K562 (cell line): ENCODE results near the gene PCDHB7. TPM values are rescaled to one million over a fixed set of nuclear protein-coding genes. Genes with fewer than 3 reads are reported as not detected.
"Not testable (repeated sequence)": the region's sequence is repeated elsewhere in the genome, so short reads cannot be mapped to it uniquely, and the experiment has no call there.

ENCODE experiments used
- ATAC-seq: fragments of 200-7000 bp; cut with Tn5 transposase; 3 replicates; pipeline ENCODE4 v1.9.1; 2020; ENCODE audit warnings: moderate library complexity
- BruUV-seq: library from RNA; stranded (reverse); fragments of 400-500 nt; replicated peaks from 2 replicates; lab custom pipeline; 2021; lab: Mats Ljungman, UMichigan
- CTCF ChIA-PET: fragments of 300-600 bp; formaldehyde crosslinking; extraction: SDS; loops from one replicate; lab custom pipeline; 2021; ENCODE audit warnings: low intra/inter-chr PET ratio; lab: Yijun Ruan, JAX
- POLR2A ChIA-PET: fragments of 300-600, 350-650 bp; sonication (Branson Sonifier 250); formaldehyde crosslinking; extraction: SDS; loops from one replicate; lab custom pipeline; 2021; ENCODE audit warnings: antibody characterized with exemption, inconsistent platforms; lab: Yijun Ruan, JAX
- DNase-seq, 4 experiments: peaks; one replicate each; pipeline versions ENCODE4 v3.0.0 to v3.0.0-alpha.2; 2011 to 2018; ENCODE audit warnings: low spot score in 3 of 4, mixed read lengths in 3 of 4; ENCODE audit errors: extremely low read depth in 1 of 4
- FAIRE-seq: peaks from 2 replicates; lab custom pipeline; 2011; peaks lifted over from hg19 to GRCh38; lab: Jason Lieb, UNC
- H2AFZ ChIP-seq: 2 replicates; pipeline ENCODE4 v1.6.0; 2011; ENCODE audit warnings: low read depth, low read length, control low read depth, inconsistent platforms
- H3K27ac ChIP-seq: fragments of 200-600 bp; 3 replicates; pipeline ENCODE4 v1.8.0; 2011; ENCODE audit warnings: low read depth, mild to moderate bottlenecking, control low read depth, inconsistent platforms, low read length, moderate library complexity, mixed read lengths; ENCODE audit errors: extremely low read depth
- H3K27me3 ChIP-seq, 2 experiments: fragments of 300-600 bp in 1 of 2; 2 replicates in 1 of 2; 3 replicates in 1 of 2; pipeline versions ENCODE4 v1.6.0 to v1.8.0; 2011; ENCODE audit warnings: inconsistent platforms in 2 of 2, low read length in 2 of 2, mild to moderate bottlenecking in 1 of 2, mixed read lengths in 1 of 2, moderate library complexity in 1 of 2; ENCODE audit not compliant: control insufficient read depth in 2 of 2, insufficient read depth in 2 of 2
- H3K36me3 ChIP-seq: fragments of 300-600 bp; 3 replicates; pipeline ENCODE4 v1.8.0; 2011; ENCODE audit warnings: mild to moderate bottlenecking, low read length, inconsistent platforms; ENCODE audit not compliant: control insufficient read depth, insufficient read depth
- H3K4me1 ChIP-seq, 2 experiments: fragments of 200-600 bp in 1 of 2; replicated peaks in 1 of 2; 2 replicates in 1 of 2; 3 replicates in 1 of 2; pipeline versions ENCODE4 v1.5.1 to v1.8.0; 2011; ENCODE audit warnings: inconsistent platforms in 2 of 2, low read length in 2 of 2, mild to moderate bottlenecking in 1 of 2, mixed read lengths in 1 of 2, moderate library complexity in 1 of 2; ENCODE audit not compliant: control insufficient read depth in 2 of 2, insufficient read depth in 2 of 2
- H3K4me2 ChIP-seq: 2 replicates; pipeline ENCODE4 v1.6.1; 2011; ENCODE audit warnings: low read length, control low read depth, inconsistent platforms, mixed read lengths; ENCODE audit not compliant: insufficient read depth
- H3K4me3 ChIP-seq: fragments of 200-600 bp; sonication (generic), shearing (Covaris generic); 2 replicates; pipeline ENCODE4 v1.5.1; 2016; ENCODE audit warnings: control low read depth, inconsistent platforms
- H3K79me2 ChIP-seq: fragments of 200-600 bp; 3 replicates; pipeline ENCODE4 v1.8.0; 2011; ENCODE audit warnings: low read length, inconsistent platforms; ENCODE audit not compliant: control insufficient read depth, insufficient read depth
- H3K9ac ChIP-seq, 2 experiments: 2 replicates each; pipeline versions ENCODE4 v1.6.0 to v1.6.1; 2011; ENCODE audit warnings: low read depth in 2 of 2, low read length in 2 of 2, control low read depth in 1 of 2, inconsistent platforms in 1 of 2, mild to moderate bottlenecking in 1 of 2, mixed read lengths in 1 of 2; ENCODE audit not compliant: insufficient read depth in 1 of 2
- H3K9me1 ChIP-seq: one replicate; pipeline ENCODE4 v1.6.0; 2011; ENCODE audit warnings: inconsistent platforms, mild to moderate bottlenecking, low read length, moderate library complexity; ENCODE audit not compliant: control insufficient read depth, insufficient read depth
- H3K9me3 ChIP-seq: replicated peaks from 2 replicates; pipeline ENCODE4 v1.5.1; 2011; ENCODE audit warnings: low read depth, low read length, inconsistent platforms; ENCODE audit not compliant: control insufficient read depth, insufficient read depth
- H4K20me1 ChIP-seq: replicated peaks from 2 replicates; pipeline ENCODE4 v1.6.1; 2011; ENCODE audit warnings: low read length, inconsistent platforms, mixed read lengths; ENCODE audit not compliant: control insufficient read depth, insufficient read depth
- RAD21 ChIP-seq, 2 experiments: fragments of 250-450 bp in 1 of 2; fragments of 450-650 bp in 1 of 2; sonication (Bioruptor Pico) in 1 of 2; formaldehyde crosslinking in 1 of 2; IDR thresholded peaks in 1 of 2; conservative IDR thresholded peaks in 1 of 2; 2 replicates each; pipeline versions ENCODE4 v1.4.0 to v1.8.0; 2020 to 2022; ENCODE audit warnings: mild to moderate bottlenecking in 2 of 2, moderate library complexity in 1 of 2
- SMARCA4 ChIP-seq: fragments of 450-650 bp; IDR thresholded peaks from 2 replicates; pipeline ENCODE4 v1.6.1; 2016
- ZNF140 ChIP-seq: fragments of 250-450 bp; sonication (Bioruptor Pico); IDR thresholded peaks from 2 replicates; pipeline ENCODE4 v1.8.0; 2021; ENCODE audit warnings: moderate library complexity, mild to moderate bottlenecking, inconsistent platforms
- WGBS: fragments of 100-300 bp; shearing (Covaris generic); methylation state at CpG from one replicate; pipeline ENCODE4 v1.1.6; 2016; ENCODE audit warnings: low coverage, mixed read lengths; ENCODE audit not compliant: insufficient coverage; ENCODE audit errors: missing lambda C conversion rate; 5-methylcytosine and 5-hydroxymethylcytosine counted together
- in situ Hi-C: fragments of 300-500 bp; cut with MboI; formaldehyde crosslinking; loops from 4 replicates; pipeline ENCODE4 v1.15.0; 2018; ENCODE audit warnings: inconsistent platforms, mixed read lengths
- intact Hi-C: fragments of 100-400 bp; cut with micrococcal nuclease; formaldehyde crosslinking; loops from 2 replicates; pipeline ENCODE4 v1.14.2; 2022
- polyA plus RNA-seq, 8 experiments: library from polyadenylated mRNA; depleted of rRNA in 4 of 8; stranded (reverse) in 5 of 8; unstranded in 3 of 8; fragments of >200 nt; fragmentation: Nextera tagmentation in 2 of 8; fragmentation: Illumina TruSeq in 1 of 8; extraction: Ambion mirVana in 2 of 8; extraction: Trizol in 1 of 8; gene quantifications; 2 replicates each; pipeline versions ENCODE4 v1.2.1 to v1.2.3, GENCODE V29; 2011 to 2014; ENCODE audit warnings: inconsistent platforms in 1 of 8, missing spikeins in 1 of 8
- total RNA-seq, 7 experiments: library from RNA; depleted of rRNA in 6 of 7; stranded (reverse); fragments of >200 nt in 6 of 7; fragmentation: Illumina TruSeq in 2 of 7; extraction: Trizol in 2 of 7; gene quantifications; 2 replicates each; pipeline versions ENCODE4 v1.2.1 to v1.2.3, GENCODE V29; 2011 to 2021; ENCODE audit warnings: low replicate concordance in 1 of 7
- TF ChIP-seq, protein P1 (sequence below): fragments of 250-450 bp; sonication (Bioruptor Pico); IDR thresholded peaks from 2 replicates; pipeline ENCODE4 v1.8.0; 2022; ENCODE audit warnings: moderate library complexity, mild to moderate bottlenecking, inconsistent platforms
- TF ChIP-seq, protein P2 (sequence below), 3 experiments: IDR thresholded peaks in 2 of 3; conservative IDR thresholded peaks in 1 of 3; 2 replicates each; pipeline ENCODE4 v1.5.1; 2011 to 2012; ENCODE audit warnings: low read length in 3 of 3, mild to moderate bottlenecking in 3 of 3, control low read depth in 2 of 3, improper control_type of control experiment in 1 of 3, inconsistent platforms in 1 of 3, low read depth in 1 of 3, mixed read lengths in 1 of 3, moderate library complexity in 1 of 3; ENCODE audit not compliant: insufficient read depth in 2 of 3
- TF ChIP-seq, protein P3 (sequence below): IDR thresholded peaks from 2 replicates; pipeline ENCODE4 v1.6.1; 2011; ENCODE audit warnings: borderline replicate concordance, low read depth, mild to moderate bottlenecking, moderate library complexity, low read length; ENCODE audit not compliant: insufficient read depth, poor library complexity, severe bottlenecking

PCDHB7 gene
- total and polyA plus RNA-seq, 9 of the 15 experiments (the other 6 are each of a cell fraction or from before 2014, with no cell fraction given): not detected

DNA sequence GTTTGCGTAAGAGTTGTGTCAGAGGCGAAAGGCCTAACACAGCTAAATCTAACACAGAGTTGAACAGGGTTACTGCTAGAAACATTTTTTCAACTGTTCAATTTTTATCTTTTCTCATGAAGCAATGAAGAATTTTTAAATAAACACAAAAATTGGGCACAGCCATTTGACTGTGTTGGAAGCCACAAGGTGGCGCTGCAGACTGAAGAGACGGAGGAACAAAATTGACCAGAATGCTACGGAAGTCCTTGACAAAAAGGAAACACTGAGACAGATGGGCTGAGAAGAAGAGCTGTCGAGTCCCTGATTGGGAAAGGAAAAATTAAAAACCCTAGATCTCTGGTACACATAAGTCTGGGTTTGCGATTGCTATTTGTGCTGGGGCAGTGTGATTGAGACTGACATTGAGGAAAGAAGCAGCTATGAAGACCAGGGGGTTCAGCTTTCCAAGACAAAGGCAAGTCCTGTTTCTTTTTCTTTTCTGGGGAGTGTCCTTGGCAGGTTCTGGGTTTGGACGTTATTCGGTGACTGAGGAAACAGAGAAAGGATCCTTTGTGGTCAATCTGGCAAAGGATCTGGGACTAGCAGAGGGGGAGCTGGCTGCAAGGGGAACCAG lies 14.6 kb downstream of the PCDHB7 start, which contains the start of gene PCDHB9:
TSS of gene PCDHB9 (plus strand) at position 265 of the 616 bp plus-strand sequence. CDS start at position 423, 158 bp downstream.
- ChIA-PET CTCF (no interaction called here), POLR2A (no interaction called here)
- Histone ChIP-seq H3K9ac (no peak within 1 kb of the TSS), H3K4me2 (no peak within 1 kb of the TSS), H4K20me1 (no peaks in the 10 kb centered on the region), H3K36me3 (no peaks in the 10 kb centered on the region), H3K9me1 (no peaks in the 10 kb centered on the region), H3K27me3 (no peaks in the 10 kb centered on the region; a peak in 1 of 5 replicates), H3K79me2 (no peaks in the 10 kb centered on the region), H3K4me3 (no peak within 1 kb of the TSS), H3K4me1 (no peaks in the 10 kb centered on the region), H2AFZ (0 out of 2 replicates have a peak within 1 kb of the TSS, but pooled peaks have one; percentile 40), H3K27ac (no peak within 1 kb of the TSS), H3K9me3 (no peaks in the 10 kb centered on the region)
- BruUV-seq: no TSS peak
- in situ Hi-C loops: no loop called here
- WGBS: 7% methylated on average over 9 of the region's 9 CpGs
- intact Hi-C loops: loop anchor here (1.0 kb wide), 1 partner anchor 12 kb away; no protein-coding TSS in a partner anchor
- TF ChIP-seq ZNF140: no peak
- TF ChIP-seq, protein P1, sequence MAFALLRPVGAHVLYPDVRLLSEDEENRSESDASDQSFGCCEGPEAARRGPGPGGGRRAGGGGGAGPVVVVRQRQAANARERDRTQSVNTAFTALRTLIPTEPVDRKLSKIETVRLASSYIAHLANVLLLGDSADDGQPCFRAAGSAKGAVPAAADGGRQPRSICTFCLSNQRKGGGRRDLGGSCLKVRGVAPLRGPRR (CRISPR knock-in tag): no peak
- TF ChIP-seq, protein P2, sequence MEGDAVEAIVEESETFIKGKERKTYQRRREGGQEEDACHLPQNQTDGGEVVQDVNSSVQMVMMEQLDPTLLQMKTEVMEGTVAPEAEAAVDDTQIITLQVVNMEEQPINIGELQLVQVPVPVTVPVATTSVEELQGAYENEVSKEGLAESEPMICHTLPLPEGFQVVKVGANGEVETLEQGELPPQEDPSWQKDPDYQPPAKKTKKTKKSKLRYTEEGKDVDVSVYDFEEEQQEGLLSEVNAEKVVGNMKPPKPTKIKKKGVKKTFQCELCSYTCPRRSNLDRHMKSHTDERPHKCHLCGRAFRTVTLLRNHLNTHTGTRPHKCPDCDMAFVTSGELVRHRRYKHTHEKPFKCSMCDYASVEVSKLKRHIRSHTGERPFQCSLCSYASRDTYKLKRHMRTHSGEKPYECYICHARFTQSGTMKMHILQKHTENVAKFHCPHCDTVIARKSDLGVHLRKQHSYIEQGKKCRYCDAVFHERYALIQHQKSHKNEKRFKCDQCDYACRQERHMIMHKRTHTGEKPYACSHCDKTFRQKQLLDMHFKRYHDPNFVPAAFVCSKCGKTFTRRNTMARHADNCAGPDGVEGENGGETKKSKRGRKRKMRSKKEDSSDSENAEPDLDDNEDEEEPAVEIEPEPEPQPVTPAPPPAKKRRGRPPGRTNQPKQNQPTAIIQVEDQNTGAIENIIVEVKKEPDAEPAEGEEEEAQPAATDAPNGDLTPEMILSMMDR (IDR thresholded peaks at IDR 0.05 in 2 of 3, conservative IDR thresholded peaks at IDR 0.05 in 1 of 3; ENCODE audit: insufficient read depth in 2 of 3, low read depth in 1 of 3, low read length in 3 of 3): peak; percentile 48 to 62 (median 62); a peak in 5 of 6 replicates
- TF ChIP-seq, protein P3, sequence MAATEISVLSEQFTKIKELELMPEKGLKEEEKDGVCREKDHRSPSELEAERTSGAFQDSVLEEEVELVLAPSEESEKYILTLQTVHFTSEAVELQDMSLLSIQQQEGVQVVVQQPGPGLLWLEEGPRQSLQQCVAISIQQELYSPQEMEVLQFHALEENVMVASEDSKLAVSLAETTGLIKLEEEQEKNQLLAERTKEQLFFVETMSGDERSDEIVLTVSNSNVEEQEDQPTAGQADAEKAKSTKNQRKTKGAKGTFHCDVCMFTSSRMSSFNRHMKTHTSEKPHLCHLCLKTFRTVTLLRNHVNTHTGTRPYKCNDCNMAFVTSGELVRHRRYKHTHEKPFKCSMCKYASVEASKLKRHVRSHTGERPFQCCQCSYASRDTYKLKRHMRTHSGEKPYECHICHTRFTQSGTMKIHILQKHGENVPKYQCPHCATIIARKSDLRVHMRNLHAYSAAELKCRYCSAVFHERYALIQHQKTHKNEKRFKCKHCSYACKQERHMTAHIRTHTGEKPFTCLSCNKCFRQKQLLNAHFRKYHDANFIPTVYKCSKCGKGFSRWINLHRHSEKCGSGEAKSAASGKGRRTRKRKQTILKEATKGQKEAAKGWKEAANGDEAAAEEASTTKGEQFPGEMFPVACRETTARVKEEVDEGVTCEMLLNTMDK: peak; percentile 59
- TF ChIP-seq SMARCA4: 0 out of 2 replicates have a peak, but pooled peaks have one; percentile 15
- 0 out of 4 replicates have a peak, but pooled peaks of 1 of the 2 experiments have one; percentile 11 for TF ChIP-seq RAD21 (CRISPR knock-in tag; conservative IDR thresholded peaks at IDR 0.05 in 1 of 2, IDR thresholded peaks at IDR 0.05 in 1 of 2)
- DNase-seq (peak; percentile 13 to 37 (median 17)), ATAC-seq (peak; percentile 61; the same call in 2 of the 3 replicates), FAIRE-seq (peak; percentile 67)

DNA sequence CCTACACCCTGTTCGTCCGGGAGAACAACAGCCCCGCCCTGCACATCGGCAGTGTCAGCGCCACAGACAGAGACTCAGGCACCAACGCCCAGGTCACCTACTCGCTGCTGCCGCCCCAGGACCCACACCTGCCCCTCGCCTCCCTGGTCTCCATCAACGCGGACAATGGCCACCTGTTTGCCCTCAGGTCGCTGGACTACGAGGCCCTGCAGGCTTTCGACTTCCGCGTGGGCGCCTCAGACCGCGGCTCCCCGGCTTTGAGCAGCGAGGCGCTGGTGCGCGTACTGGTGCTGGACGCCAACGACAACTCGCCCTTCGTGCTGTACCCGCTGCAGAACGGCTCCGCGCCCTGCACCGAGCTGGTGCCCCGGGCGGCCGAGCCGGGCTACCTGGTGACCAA lies 16.2 kb downstream of the PCDHB7 start:
- DNase-seq, H3K79me2 ChIP-seq, H3K4me1 ChIP-seq, FAIRE-seq, H2AFZ ChIP-seq, H3K9me1 ChIP-seq, intact Hi-C loops, in situ Hi-C loops, H3K4me3 ChIP-seq, H3K27me3 ChIP-seq, H3K36me3 ChIP-seq, H3K9ac ChIP-seq, CTCF ChIA-PET, H4K20me1 ChIP-seq, H3K27ac ChIP-seq, H3K4me2 ChIP-seq, H3K9me3 ChIP-seq, POLR2A ChIA-PET, ATAC-seq, BruUV-seq: not testable (repeated sequence)
- WGBS: 7% methylated on average over 2 of the region's 37 CpGs
